Neural cell (in vitro differentiated cells): ENCODE results near the gene ANO3. TPM values are rescaled to one million over a fixed set of nuclear protein-coding genes. Genes with fewer than 3 reads are reported as not detected.

ENCODE experiments used
- H2AFZ ChIP-seq: fragments of 200-600, 300-800 bp; sonication (generic), shearing (Covaris generic); 2 replicates; pipeline ENCODE4 v1.6.0; 2014; ENCODE audit warnings: low read depth, mild to moderate bottlenecking, antibody characterized with exemption, low read length, moderate library complexity
- H3F3A ChIP-seq: fragments of 200-600 bp; shearing (Covaris generic); 2 replicates; pipeline ENCODE4 v1.6.1; 2016; ENCODE audit warnings: mild to moderate bottlenecking, moderate library complexity, mixed read lengths, antibody characterized with exemption, low read length; ENCODE audit not compliant: insufficient read depth, poor library complexity, severe bottlenecking
- H3K27ac ChIP-seq: fragments of 200-600, 300-800 bp; sonication (generic), shearing (Covaris generic); 2 replicates; pipeline ENCODE4 v1.5.1; 2014; ENCODE audit warnings: mild to moderate bottlenecking, low read length, moderate library complexity
- H3K27me3 ChIP-seq: fragments of 300-800, 200-600 bp; sonication (generic), shearing (Covaris generic); 2 replicates; pipeline ENCODE4 v1.6.0; 2014; ENCODE audit warnings: mild to moderate bottlenecking, low read depth, low read length, moderate library complexity; ENCODE audit not compliant: insufficient read depth
- H3K36me3 ChIP-seq: fragments of 300-800, 200-600 bp; sonication (generic), shearing (Covaris generic); 2 replicates; pipeline ENCODE4 v1.5.1; 2014; ENCODE audit warnings: mild to moderate bottlenecking, antibody characterized with exemption, low read length, moderate library complexity; ENCODE audit not compliant: insufficient read depth
- H3K4me2 ChIP-seq: fragments of 300-800, 200-600 bp; sonication (generic), shearing (Covaris generic); 2 replicates; pipeline ENCODE4 v1.6.0; 2014; ENCODE audit warnings: mild to moderate bottlenecking, low read length
- H3K4me3 ChIP-seq: fragments of 300-800, 200-600 bp; sonication (generic), shearing (Covaris generic); 2 replicates; pipeline ENCODE4 v1.5.1; 2014; ENCODE audit warnings: mild to moderate bottlenecking, low read length, moderate library complexity
- H3K79me2 ChIP-seq: fragments of 200-600 bp; shearing (Covaris generic); replicated peaks from 2 replicates; pipeline ENCODE4 v1.6.0; 2014; ENCODE audit warnings: mild to moderate bottlenecking, low read length, moderate library complexity; ENCODE audit not compliant: insufficient read depth
- H3K9ac ChIP-seq: fragments of 300-800, 200-600 bp; sonication (generic), shearing (Covaris generic); 2 replicates; pipeline ENCODE4 v1.6.1; 2016; ENCODE audit warnings: mild to moderate bottlenecking, low read length, mixed read lengths
- H3K9me2 ChIP-seq: fragments of 200-600 bp; shearing (Covaris generic); 2 replicates; pipeline ENCODE4 v1.6.1; 2016; ENCODE audit warnings: mild to moderate bottlenecking, low read length, mixed read lengths; ENCODE audit not compliant: insufficient read depth
- H3K9me3 ChIP-seq: fragments of 200-600, 300-800 bp; sonication (generic), shearing (Covaris generic); 2 replicates; pipeline ENCODE4 v1.6.1; 2016; ENCODE audit warnings: mild to moderate bottlenecking, mixed run types, low read length, moderate library complexity, mixed read lengths
- H4K20me1 ChIP-seq: fragments of 200-600 bp; shearing (Covaris generic); 2 replicates; pipeline ENCODE4 v1.6.1; 2016; ENCODE audit warnings: mild to moderate bottlenecking, mixed run types; ENCODE audit not compliant: insufficient read depth
- EP300 ChIP-seq: fragments of 450-650 bp; conservative IDR thresholded peaks from 2 replicates; pipeline ENCODE4 v1.6.1; 2014; ENCODE audit warnings: antibody characterized with exemption, mild to moderate bottlenecking, moderate library complexity; ENCODE audit not compliant: poor library complexity, severe bottlenecking
- EZH2 ChIP-seq: fragments of 200-600, 300-800 bp; shearing (Covaris generic), sonication (generic); IDR thresholded peaks from 2 replicates; pipeline ENCODE4 v1.6.1; 2014; ENCODE audit warnings: antibody characterized with exemption, low read length, borderline replicate concordance, mild to moderate bottlenecking; ENCODE audit not compliant: insufficient read depth, poor library complexity, severe bottlenecking
- MXI1 ChIP-seq: fragments of 450-650 bp; conservative IDR thresholded peaks from 2 replicates; pipeline ENCODE4 v1.6.1; 2014; ENCODE audit warnings: antibody characterized with exemption, mild to moderate bottlenecking; ENCODE audit not compliant: poor library complexity, severe bottlenecking
- POLR2AphosphoS5 ChIP-seq: IDR thresholded peaks from 2 replicates; pipeline ENCODE4 v1.6.1; 2012
- RAD21 ChIP-seq: fragments of 450-650 bp; conservative IDR thresholded peaks from 2 replicates; pipeline ENCODE4 v1.6.1; 2014; ENCODE audit warnings: antibody characterized with exemption, mild to moderate bottlenecking, moderate library complexity
- SMC3 ChIP-seq: fragments of 450-650 bp; conservative IDR thresholded peaks from 2 replicates; pipeline ENCODE4 v1.6.1; 2014; ENCODE audit warnings: antibody characterized with exemption, mild to moderate bottlenecking, moderate library complexity; ENCODE audit not compliant: poor library complexity
- TAF1 ChIP-seq: IDR thresholded peaks from 2 replicates; pipeline ENCODE4 v1.6.1; 2012; ENCODE audit warnings: low read depth
- polyA plus RNA-seq: library from polyadenylated mRNA; depleted of rRNA; stranded (reverse); fragments of >200 nt; gene quantifications from 2 replicates; pipeline ENCODE4 v1.2.3, GENCODE V29; 2014
- TF ChIP-seq, protein P1 (sequence below): IDR thresholded peaks from 2 replicates; pipeline ENCODE4 v1.6.1; 2012; ENCODE audit warnings: borderline replicate concordance
- TF ChIP-seq, protein P2 (sequence below): fragments of 450-650 bp; IDR thresholded peaks from 2 replicates; pipeline ENCODE4 v1.5.1; 2014; ENCODE audit warnings: antibody characterized with exemption, mild to moderate bottlenecking, moderate library complexity; ENCODE audit not compliant: poor library complexity, severe bottlenecking

Gene ANO3
- polyA plus RNA-seq, 1 donor from 2014 or later = not detected

DNA sequence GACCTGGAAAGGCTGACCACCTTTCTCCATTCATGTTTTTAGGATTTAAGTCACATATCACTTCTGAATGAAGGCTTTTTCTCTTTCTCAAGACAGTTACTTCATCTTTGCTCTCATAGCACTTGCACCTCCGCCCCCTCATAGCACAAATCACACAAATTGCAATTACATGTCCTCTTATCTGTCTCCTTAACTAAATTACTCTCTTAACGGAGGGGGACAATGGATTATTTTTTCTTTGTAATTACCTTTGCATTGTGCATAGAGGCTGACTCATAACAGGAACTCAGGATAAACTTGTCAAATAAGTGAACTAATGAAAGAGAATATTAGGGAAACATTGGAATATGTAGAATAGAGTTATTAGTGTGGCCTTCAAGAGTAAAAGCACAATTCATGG is 145.5 kb downstream of the ANO3 start:
- Histone ChIP-seq H3K9me3 (no peaks in the 10 kb centered on the region), H3K4me2 (no peak overlapping the region), H3K36me3 (no peaks in the 10 kb centered on the region), H3K27ac (no peak overlapping the region), H2AFZ (no peak overlapping the region), H3K79me2 (no peaks in the 10 kb centered on the region), H3K27me3 (no peaks in the 10 kb centered on the region), H3K4me3 (no peak overlapping the region), H3F3A (no peaks in the 10 kb centered on the region), H4K20me1 (no peaks in the 10 kb centered on the region), H3K9ac (no peak overlapping the region), H3K9me2 (no peaks in the 10 kb centered on the region)
- TF ChIP-seq, protein P1, sequence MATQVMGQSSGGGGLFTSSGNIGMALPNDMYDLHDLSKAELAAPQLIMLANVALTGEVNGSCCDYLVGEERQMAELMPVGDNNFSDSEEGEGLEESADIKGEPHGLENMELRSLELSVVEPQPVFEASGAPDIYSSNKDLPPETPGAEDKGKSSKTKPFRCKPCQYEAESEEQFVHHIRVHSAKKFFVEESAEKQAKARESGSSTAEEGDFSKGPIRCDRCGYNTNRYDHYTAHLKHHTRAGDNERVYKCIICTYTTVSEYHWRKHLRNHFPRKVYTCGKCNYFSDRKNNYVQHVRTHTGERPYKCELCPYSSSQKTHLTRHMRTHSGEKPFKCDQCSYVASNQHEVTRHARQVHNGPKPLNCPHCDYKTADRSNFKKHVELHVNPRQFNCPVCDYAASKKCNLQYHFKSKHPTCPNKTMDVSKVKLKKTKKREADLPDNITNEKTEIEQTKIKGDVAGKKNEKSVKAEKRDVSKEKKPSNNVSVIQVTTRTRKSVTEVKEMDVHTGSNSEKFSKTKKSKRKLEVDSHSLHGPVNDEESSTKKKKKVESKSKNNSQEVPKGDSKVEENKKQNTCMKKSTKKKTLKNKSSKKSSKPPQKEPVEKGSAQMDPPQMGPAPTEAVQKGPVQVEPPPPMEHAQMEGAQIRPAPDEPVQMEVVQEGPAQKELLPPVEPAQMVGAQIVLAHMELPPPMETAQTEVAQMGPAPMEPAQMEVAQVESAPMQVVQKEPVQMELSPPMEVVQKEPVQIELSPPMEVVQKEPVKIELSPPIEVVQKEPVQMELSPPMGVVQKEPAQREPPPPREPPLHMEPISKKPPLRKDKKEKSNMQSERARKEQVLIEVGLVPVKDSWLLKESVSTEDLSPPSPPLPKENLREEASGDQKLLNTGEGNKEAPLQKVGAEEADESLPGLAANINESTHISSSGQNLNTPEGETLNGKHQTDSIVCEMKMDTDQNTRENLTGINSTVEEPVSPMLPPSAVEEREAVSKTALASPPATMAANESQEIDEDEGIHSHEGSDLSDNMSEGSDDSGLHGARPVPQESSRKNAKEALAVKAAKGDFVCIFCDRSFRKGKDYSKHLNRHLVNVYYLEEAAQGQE = no peak
- TF ChIP-seq MXI1 (no peak), TAF1 (no peak), EP300 (no peak), EZH2 (no peak), RAD21 (no peak), SMC3 (no peak), POLR2AphosphoS5 (no peak)
- TF ChIP-seq, protein P2, sequence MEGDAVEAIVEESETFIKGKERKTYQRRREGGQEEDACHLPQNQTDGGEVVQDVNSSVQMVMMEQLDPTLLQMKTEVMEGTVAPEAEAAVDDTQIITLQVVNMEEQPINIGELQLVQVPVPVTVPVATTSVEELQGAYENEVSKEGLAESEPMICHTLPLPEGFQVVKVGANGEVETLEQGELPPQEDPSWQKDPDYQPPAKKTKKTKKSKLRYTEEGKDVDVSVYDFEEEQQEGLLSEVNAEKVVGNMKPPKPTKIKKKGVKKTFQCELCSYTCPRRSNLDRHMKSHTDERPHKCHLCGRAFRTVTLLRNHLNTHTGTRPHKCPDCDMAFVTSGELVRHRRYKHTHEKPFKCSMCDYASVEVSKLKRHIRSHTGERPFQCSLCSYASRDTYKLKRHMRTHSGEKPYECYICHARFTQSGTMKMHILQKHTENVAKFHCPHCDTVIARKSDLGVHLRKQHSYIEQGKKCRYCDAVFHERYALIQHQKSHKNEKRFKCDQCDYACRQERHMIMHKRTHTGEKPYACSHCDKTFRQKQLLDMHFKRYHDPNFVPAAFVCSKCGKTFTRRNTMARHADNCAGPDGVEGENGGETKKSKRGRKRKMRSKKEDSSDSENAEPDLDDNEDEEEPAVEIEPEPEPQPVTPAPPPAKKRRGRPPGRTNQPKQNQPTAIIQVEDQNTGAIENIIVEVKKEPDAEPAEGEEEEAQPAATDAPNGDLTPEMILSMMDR = no peak

DNA sequence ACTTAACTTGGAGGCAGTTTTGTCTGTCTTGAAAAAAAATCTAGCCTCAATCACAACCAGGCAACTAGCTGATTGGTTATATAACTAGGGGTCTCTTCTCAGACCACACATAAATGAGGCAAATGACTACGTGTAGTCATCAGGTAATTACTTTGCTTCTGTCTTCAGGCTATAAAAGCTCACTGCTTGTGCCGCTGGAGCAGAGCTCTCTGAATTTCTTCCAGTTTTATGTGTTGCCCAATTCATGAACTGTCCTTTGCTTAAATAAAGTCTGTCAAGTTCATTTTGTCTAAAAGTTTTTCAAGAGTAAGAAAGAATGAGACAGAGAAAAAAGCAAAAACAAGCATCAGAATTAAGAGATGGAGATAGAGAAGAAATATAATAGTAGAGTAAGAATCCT is 146.8 kb downstream of the ANO3 start:
- no peak overlapping the region for H3K4me2 ChIP-seq
- no peaks in the 10 kb centered on the region for H3F3A ChIP-seq
- H3K4me3 ChIP-seq = no peak overlapping the region
- H3K79me2 ChIP-seq = no peaks in the 10 kb centered on the region
- no peak overlapping the region for H3K9ac ChIP-seq
- no peak overlapping the region for H2AFZ ChIP-seq
- no peaks in the 10 kb centered on the region for H3K9me2 ChIP-seq
- no peaks in the 10 kb centered on the region for H3K36me3 ChIP-seq
- no peaks in the 10 kb centered on the region for H3K27me3 ChIP-seq
- no peaks in the 10 kb centered on the region for H4K20me1 ChIP-seq
- H3K27ac ChIP-seq = no peak overlapping the region
- TF ChIP-seq, protein P1 = no peak
- no peak for TF ChIP-seq EZH2
- no peak for TF ChIP-seq RAD21
- no peak for TF ChIP-seq POLR2AphosphoS5
- TF ChIP-seq, protein P2 = no peak
- no peak for TF ChIP-seq SMC3
- TF ChIP-seq MXI1 = no peak
- H3K9me3 ChIP-seq = no peaks in the 10 kb centered on the region
